ENCODE data around the gene SCG5.

GRCh38 chr15:32738666-32739065, 97.2 kb downstream of the SCG5 start:
- TF ChIP-seq, protein P1, sequence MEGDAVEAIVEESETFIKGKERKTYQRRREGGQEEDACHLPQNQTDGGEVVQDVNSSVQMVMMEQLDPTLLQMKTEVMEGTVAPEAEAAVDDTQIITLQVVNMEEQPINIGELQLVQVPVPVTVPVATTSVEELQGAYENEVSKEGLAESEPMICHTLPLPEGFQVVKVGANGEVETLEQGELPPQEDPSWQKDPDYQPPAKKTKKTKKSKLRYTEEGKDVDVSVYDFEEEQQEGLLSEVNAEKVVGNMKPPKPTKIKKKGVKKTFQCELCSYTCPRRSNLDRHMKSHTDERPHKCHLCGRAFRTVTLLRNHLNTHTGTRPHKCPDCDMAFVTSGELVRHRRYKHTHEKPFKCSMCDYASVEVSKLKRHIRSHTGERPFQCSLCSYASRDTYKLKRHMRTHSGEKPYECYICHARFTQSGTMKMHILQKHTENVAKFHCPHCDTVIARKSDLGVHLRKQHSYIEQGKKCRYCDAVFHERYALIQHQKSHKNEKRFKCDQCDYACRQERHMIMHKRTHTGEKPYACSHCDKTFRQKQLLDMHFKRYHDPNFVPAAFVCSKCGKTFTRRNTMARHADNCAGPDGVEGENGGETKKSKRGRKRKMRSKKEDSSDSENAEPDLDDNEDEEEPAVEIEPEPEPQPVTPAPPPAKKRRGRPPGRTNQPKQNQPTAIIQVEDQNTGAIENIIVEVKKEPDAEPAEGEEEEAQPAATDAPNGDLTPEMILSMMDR (IDR thresholded peaks at IDR 0.05) = no peak
- no peak for TF ChIP-seq POLR2A (IDR thresholded peaks at IDR 0.05)

Data from right lobe of liver (tissue), 4 donors.